ENCODE data around the gene PTPRC. TPM values are rescaled to one million over a fixed set of nuclear protein-coding genes. Genes with fewer than 3 reads are reported as not detected.

PTPRC gene
- total and polyA plus RNA-seq, 12 donors, result 1.0 to 62.7 (median 5.3) TPM

DNA sequence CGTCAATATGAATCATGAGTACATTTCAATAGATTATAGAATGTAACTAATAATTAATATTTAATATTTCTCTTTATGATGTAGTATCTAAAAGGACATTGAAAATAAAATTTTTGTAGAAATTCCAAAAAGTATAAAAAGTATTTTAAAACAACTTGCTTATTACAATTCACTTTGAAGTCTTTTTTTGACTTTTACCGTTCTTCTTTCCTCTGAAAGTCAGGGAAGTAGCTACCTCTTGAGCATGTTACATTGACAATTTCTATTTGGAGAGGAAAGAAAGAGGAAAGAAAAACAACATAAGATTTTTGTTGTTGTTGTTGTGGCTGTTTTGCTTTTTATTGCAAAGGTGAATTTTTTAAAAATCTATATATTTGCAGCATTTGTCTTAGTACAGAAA is 1.3 kb downstream of the PTPRC start:
- Histone ChIP-seq H3K27me3 (no peaks in the 10 kb centered on the region), H3K4me1 (peaks cover 0 to 44% (median 0%) of the 10 kb centered on the region in 9 donors), H3K27ac (peak overlapping the region in 4 of 10 donors; percentile 23 to 95 (median 53)), H3K4me3 (peak overlapping the region in 7 of 10 donors; percentile 20 to 62 (median 26)), H3K9me3 (no peaks in the 10 kb centered on the region), H3K36me3 (peaks cover 0 to 16% (median 0%) of the 10 kb centered on the region in 9 donors)
- ATAC-seq (no peak), DNase-seq (no peak)
- 92 to 94% methylated on average over 2 of the region's 2 CpGs for WGBS, 2 donors
- TF ChIP-seq CTCF (IDR thresholded peaks at IDR 0.05), result no peak
- intact Hi-C loops (cut with DNase I), result no loop called here

DNA sequence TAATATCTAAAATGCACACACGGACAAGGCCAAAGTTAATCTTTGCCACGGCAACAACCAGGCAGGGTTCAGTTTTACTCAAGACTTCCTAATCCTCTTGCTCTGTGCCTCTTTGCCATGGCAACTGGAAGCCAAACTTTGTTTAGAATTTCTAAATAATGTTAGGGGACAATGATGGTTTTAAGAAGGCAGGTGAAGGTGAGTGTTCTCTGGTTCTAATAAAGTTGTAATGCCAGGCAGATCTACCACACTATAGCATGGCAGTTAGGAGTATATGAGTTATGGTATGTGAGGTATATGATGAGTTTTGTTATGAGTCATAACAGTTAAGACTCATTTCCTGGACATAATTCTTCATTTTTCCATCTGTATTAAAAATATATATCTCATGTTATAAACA is 2.7 kb downstream of the PTPRC start:
- H3K9me3 ChIP-seq, result no peaks in the 10 kb centered on the region
- H3K27me3 ChIP-seq, result no peaks in the 10 kb centered on the region
- ATAC-seq, result no peak
- intact Hi-C loops (cut with DNase I), result no loop called here
- 82 to 88% methylated on average over 2 of the region's 2 CpGs for WGBS, 2 donors
- H3K4me3 ChIP-seq, result peak overlapping the region in 5 of 10 donors; percentile 25 to 62 (median 32)
- no peak for DNase-seq
- no peak for TF ChIP-seq CTCF (IDR thresholded peaks at IDR 0.05)
- H3K27ac ChIP-seq, result peak overlapping the region in 2 of 10 donors; percentile 45 to 95
- peaks cover 0 to 42% (median 0%) of the 10 kb centered on the region in 9 donors for H3K4me1 ChIP-seq
- peaks cover 0 to 26% (median 0%) of the 10 kb centered on the region in 9 donors for H3K36me3 ChIP-seq

DNA sequence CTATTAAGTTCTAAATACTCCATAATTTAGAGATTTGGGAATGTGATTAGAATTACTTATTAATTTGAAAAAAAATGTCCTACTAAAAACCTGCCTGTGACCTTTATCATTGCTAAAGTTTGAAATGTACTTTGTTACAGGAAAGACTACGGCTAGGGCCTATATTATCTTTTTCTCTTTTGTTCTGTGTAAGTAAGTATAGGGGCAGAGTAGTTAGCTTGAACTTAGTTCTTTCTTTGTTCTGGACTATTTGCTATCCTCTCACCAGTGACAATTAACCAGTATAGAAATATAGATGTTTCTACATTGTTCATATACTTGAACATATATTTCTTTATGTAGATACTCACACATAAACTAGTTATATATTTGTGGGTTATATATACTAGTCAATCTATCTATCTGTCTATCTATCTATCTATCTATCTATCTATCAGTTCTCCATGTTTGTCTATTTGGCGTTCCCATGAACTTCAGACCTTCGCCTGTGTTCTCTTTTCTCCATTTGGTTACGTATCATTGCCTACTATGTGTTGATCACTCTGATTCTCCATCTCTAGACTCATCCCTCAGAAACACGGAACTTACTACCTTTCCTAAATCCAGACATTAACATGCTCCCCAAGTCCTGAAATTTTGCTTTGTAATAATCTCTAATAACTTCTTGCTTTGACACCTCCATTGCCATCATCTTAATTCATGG is 3.3 kb downstream of the PTPRC start:
- no peak for TF ChIP-seq CTCF (IDR thresholded peaks at IDR 0.05)
- H3K27me3 ChIP-seq, result no peaks in the 10 kb centered on the region
- WGBS, 2 donors, result 79 to 91% methylated on average over 5 of the region's 5 CpGs
- DNase-seq (no peak), ATAC-seq (no peak)
- H3K9me3 ChIP-seq, result no peaks in the 10 kb centered on the region
- peaks cover 0 to 31% (median 0%) of the 10 kb centered on the region in 9 donors for H3K36me3 ChIP-seq
- peak overlapping the region in 1 of 10 donors; percentile 95 for H3K27ac ChIP-seq
- intact Hi-C loops (cut with DNase I), result no loop called here
- peak overlapping the region in 3 of 10 donors; percentile 6 to 62 (median 25) for H3K4me3 ChIP-seq
- H3K4me1 ChIP-seq, result peaks cover 0 to 37% (median 0%) of the 10 kb centered on the region in 9 donors

DNA sequence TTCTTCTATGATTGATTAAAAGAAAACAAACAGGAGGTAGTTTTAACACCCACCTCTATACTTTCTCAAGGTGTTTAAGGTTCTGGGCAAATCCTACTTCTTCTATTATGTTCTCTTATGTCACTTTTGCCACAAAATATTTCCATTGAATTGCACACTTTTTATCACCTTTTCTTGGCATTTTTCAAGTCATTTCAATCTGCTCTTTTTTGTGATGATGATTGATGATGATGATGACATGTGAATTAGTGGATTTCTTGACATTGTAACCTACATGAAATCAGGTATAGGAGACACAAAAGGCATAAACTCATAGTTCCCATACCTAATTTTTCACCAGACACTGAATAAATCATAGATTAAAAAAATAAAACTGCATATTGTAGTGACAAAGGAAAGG is 4.1 kb downstream of the PTPRC start:
- peaks cover 0 to 32% (median 0%) of the 10 kb centered on the region in 9 donors for H3K36me3 ChIP-seq
- ATAC-seq (no peak), DNase-seq (no peak)
- H3K4me3 ChIP-seq, result peak overlapping the region in 1 of 10 donors; percentile 62
- intact Hi-C loops (cut with DNase I), result no loop called here
- peaks cover 0 to 43% (median 0%) of the 10 kb centered on the region in 9 donors for H3K4me1 ChIP-seq
- H3K9me3 ChIP-seq, result no peaks in the 10 kb centered on the region
- H3K27ac ChIP-seq, result peak overlapping the region in 1 of 10 donors; percentile 95
- TF ChIP-seq CTCF (IDR thresholded peaks at IDR 0.05), result no peak
- H3K27me3 ChIP-seq, result no peaks in the 10 kb centered on the region

All from heart right ventricle (tissue), 16 donors.